SH-SY5Y (cell line): ENCODE data around the gene AOPEP.

Experiments used
- GATA2 ChIP-seq: IDR thresholded peaks from 2 replicates; pipeline ENCODE4 v1.6.1; 2011; ENCODE audit warnings: mild to moderate bottlenecking, low read depth, low read length
- GATA3 ChIP-seq: IDR thresholded peaks from 2 replicates; pipeline ENCODE4 v1.6.1; 2011; ENCODE audit warnings: low read depth, mild to moderate bottlenecking, low read length, moderate library complexity

Gene AOPEP

DNA sequence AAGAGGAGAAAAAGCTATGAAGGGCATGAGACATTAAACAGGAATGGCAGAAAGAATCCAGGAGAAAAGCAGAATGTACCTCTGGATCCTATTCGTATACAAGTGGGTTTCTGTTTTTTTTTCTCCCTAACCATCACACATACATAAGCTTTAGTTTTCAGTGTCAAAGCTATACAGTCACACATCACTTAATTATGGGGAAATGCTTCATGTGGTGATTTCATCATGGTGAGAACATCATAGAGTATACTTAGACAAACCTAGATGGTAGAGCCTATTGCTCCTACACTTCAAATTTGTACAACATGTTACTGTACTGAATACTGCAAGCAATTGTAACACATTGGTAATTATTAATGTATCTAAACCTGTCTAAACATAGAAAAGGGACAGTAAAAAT lies 290.6 kb downstream of the AOPEP start:
- TF ChIP-seq GATA3, result no peak
- no peak for TF ChIP-seq GATA2

DNA sequence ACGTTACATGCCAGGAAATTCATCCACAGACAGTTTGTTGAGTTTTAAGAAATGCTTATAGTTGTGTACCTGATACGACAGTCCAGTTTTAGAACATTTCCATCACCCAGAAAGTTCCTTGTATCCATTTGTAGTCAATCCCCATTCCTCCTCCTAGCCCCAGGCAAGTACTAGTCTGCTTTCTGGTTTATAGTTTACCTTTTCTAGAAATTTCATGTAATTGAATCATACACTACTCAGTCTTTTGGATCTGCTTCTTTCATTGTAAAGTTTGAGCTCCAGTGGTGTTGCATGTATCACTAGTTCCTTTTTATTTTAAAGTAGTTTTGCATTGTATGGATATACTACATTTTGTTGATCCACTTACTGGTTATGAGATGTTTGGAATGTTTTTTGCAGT lies 291.2 kb downstream of the AOPEP start:
- TF ChIP-seq GATA3 (no peak), GATA2 (no peak)

DNA sequence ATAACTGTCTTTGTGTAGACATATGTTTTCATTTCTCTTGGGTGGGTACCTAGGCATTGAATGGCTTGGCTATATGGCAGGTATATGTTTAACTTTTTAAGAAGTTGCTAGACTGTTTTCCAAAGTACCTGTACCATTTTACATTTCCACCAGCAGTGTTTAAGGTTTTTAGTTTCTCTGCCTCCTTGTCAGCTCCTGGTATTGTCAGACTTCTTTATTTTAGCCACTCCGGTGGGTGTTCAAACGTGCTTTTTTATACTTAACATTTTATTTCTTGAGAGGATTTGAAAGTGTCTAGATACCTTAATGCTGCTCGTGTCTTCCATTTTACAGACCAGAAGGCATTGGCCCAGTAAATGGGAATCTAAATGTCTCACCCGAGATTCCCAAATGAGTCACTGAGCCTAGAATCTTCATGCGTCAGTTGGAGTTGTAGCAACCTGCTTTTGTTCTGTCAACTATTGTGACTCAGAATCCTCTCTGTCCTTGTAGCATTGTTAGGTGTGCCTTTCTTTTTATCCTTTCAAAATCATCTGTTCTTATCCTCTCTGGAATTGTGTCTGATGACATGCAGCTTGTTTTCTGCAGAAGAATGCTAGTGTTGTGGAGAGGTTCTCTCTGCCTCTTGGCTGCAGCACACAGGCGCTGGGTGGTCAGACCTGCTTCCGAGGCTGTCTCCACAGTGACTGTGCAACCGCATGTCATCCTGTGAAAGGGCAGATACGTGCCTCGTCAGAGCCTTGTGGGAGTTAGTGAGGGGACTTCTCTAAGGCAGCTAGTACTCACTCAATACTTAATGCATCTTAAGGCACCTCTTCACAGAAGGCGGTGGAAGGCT lies 291.8 kb downstream of the AOPEP start:
- no peak for TF ChIP-seq GATA2
- TF ChIP-seq GATA3, result no peak

DNA sequence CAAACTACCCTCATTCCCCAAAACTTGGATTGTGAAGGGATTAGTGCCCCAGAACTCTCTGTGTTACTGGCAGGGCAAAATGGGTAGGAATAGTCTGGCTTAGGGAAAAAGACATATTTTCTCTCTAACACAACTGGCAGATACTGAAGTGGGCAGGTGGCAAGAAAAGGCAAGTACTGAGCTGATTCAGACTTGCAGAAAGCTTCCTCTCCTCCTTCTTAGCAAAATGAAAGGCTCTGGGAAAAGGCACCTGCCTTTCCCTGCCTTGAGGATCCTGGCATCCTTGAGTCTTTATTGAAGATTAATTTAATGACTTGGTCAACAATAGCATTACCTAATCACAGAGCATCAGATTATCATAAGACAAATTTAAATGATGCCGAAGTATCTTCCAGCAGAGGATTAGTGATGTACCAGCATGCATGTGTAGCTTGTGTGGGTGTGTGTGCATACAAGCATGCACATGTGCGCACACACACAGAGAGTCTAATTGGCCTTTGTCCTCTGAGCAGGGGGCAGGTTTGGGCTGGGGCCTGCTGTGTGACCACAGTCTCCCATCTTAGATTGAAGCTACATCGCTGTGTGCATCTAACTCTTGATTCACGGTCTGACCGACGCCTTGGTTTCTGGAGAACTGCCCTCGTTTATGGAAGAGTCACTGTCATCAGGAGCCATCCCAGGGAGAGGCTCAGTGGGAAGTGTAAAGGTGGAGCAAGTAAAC lies 294.8 kb downstream of the AOPEP start:
- TF ChIP-seq GATA2 (no peak), GATA3 (no peak)

DNA sequence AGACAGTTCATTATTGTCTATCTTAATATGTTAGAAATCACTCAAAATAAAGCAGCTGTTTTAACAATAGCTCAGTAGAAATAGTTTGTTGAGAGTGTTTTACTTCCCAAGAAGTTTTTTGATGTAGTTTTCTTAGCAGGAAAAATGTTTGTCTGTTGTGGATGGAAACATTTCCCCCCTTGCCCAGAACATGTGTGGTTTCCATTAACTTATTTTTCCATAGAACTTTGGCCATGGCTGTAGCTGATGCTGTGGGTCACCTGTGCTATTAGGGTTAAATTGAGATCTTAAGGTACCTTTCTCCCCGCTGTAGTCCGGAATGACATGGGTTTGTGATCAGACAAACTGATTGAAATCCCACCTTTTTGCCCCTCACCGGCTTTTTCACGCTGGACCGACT lies 296.2 kb downstream of the AOPEP start:
- TF ChIP-seq GATA3 (no peak), GATA2 (no peak)

DNA sequence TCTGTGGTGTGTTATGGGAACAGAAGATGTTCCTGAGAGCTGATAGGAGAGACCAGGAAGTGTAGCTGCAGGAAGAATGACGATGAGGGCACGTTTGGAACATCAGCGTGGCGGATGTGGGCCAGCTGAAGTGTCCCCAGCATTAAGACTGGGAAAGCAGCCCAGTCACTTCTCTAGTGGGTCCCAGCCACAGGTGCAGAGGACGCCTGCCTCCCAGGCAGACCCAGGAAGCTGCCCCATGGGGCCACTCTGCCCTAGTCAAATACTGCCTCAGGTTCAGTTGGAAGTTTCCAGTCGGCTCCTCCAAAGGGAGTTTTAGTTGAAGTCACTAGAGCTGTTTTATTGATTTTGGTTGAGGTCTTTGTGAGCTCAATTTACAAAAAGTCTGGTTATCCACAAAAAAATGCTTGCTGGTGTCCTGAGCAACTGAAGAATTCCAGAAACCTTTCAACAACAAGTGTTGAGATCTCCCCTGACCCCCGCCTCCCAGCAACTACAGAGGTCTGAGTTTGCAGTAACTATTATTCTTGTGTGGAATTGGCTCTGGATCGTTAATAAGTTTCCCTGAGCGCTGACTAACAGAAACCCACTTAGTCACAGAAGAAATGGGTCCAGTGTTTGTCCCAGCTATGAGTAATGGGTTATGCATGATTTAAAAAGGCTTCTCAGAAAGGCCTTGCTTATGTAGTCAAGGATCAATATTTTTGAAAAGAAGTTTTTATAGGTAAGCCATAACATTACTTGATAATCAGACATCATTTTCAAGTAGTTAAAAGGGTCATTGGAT lies 296.9 kb downstream of the AOPEP start:
- TF ChIP-seq GATA2 (no peak), GATA3 (no peak)

DNA sequence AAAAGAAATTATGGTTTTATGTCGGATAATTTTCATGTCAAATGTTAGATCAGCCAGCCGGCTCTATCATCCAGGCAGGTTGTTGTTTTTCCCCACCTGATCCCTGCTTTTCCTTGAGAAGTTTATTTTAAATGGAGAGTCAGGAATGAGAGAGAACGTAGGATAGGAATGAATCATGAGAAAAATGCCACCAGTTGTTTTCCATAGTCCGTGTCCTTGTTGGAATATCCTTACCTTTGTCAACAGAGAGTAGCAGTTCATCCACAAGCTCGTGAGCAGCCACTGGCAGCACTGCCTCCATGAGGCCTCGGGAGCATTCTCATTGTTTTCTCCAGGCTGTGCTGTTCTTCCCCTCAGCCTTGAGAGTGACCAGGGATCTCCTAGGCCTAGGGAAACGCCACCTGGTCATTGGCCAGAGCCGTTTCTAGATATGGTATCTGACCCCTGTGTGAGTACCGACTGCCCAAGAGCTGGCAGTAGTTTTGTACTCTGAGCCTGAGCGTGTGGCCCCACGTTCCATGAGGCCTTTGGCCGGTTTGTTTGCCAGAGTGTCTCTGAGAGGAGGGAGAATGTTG lies 297.7 kb downstream of the AOPEP start:
- no peak for TF ChIP-seq GATA3
- no peak for TF ChIP-seq GATA2

DNA sequence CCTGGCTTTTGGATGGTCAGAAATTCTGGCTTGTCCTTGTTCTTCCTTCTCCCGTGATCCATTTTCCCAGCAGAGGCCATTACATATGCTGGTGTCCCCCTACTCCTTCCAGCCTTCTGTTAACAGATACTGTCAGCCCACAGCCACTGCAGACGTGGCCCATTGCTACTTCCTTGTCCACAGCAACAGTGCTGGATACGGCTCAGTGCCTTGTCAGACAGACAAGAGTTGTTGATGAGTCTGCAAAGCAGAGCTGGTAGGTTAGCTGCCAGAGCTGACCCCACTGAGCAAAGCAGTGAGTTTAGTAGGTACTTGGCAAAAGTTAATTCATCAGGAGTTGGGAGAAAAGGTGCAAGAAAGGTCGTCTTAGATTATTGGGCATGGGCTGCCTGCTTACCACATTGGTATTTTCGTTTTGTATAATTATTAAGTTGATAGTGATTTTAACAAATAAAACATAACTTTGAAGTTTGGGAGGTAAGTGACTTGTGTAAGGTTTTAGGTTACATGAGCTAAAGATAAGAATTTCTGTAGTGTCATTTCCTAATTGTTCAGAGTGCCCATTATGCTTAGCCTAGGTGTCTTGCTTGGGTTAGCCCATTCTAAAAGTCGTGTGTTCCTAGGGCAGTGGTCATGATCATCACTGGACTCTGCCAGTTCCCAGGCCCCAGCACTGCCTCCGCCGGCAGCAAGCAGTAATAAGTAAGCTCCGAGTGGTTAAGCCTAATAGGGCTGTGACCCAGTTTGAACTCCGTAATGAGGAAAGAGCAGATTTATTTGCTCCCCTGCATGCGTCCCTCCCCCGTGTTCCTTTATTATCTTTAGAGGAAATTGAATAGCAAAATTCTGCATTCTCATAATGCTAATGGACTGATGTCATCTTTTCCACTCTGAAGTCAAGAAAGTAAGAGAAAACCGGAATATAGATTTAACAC lies 299.0 kb downstream of the AOPEP start:
- TF ChIP-seq GATA2 (no peak), GATA3 (no peak)

DNA sequence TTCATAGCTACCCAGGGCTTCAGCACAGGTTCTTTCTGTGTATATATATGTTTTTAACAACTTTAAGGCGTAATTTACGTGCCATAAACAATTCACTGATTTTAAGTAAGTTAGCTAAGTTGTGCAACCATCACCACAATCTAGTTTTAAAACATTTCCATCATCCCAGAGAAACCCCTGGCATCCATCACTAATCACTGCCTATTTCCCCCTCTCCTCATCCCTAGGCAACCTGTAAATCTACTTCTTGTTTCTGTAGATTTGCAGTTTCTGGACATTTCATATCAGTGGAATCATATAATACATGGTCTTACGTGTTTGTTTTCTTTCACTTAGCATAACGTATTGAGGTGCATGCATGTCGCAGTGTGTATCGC lies 299.6 kb downstream of the AOPEP start:
- TF ChIP-seq GATA2 (no peak), GATA3 (no peak)

DNA sequence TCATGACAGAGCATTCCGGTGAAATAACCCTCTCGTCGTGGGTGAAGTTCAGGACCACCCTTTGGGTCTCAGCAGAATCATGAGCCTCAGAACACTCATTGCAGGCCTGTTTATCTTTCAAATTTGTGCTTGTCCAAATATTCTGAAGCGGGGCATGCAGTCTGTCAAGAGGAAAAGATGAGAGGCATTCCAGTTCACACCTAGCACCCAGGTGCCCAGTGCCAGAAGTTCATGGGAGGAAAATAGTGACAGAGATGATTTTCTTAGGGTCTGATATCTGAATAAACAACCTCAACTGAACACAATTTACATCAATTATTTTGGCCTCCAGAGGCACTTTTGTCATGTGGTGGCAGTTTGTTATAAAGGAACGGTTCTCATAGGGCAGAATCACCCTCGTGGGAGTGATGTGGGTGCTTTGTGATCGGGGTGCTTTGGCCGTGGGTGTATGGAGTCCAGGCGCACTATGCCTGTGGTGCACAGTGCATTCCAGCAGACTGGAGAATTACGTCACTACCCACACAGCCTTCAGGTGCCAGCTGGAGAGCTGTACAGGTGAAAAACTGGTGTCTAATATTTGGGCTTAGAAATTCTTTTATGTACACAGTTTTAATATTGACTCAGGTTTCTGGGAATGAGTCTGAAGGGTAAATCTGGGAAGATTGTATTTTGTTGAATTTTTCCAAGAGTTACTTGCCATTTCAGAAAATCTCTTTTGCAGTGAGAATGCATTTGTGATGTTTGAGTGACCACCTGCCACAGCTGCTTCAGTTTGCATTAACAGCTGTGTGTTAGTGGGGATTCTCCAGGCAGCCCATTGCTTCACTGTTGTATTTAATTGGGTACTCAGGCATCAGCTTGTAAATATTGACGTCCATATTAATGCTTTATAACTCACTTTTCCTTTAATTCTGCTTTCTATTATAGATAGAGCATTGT lies 301.7 kb downstream of the AOPEP start:
- TF ChIP-seq GATA3, result no peak
- TF ChIP-seq GATA2, result no peak

DNA sequence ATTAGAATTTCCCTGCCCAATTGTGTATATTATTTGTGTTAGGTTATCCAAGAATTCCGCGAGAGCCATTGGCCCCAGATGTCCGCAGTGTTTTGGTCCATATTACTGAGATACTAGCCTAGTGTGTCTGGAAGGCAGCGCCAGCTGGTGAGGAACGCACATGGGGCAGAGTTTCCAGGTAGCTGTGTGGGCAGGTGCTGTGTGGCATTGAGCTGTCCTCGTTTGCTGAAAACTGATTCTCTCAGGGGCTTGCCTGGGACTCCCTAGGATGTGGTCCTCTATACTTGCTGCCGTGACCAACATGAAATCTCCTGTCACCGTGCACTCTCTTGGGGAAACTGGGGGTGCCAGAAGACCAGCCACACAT lies 302.3 kb downstream of the AOPEP start:
- TF ChIP-seq GATA3, result no peak
- TF ChIP-seq GATA2, result no peak

DNA sequence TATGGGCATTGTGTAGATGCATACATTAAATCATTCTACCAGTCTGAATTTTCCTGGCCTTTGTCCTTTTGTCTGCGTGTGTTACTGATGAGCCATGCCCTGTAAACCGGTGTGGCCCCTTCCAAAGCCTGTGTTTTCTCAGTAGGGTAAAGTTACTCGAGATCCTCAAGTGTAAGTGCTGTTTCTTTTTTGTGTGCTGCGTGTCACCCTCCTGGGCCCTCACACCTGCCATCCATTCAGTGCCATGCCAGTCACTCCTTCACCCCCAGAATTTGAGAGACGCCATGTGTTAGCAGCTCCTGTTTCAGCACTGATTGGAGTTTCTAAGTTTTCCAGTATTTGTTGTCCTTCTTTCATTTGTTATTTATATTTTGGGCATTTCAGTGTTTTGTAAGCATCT lies 302.8 kb downstream of the AOPEP start:
- TF ChIP-seq GATA3 (no peak), GATA2 (no peak)
